Activated naive CD4-positive, alpha-beta T cell treated with anti-CD3 and anti-CD28 coated beads, Interleukin-2, amount 50 U/mL, for 16 hours (primary cell): ENCODE data around the gene DHH.
A peak's percentile ranks its signal among the peaks of the same experiment; 100 is the strongest.

Experiments
- DNase-seq: peaks from one replicate; pipeline ENCODE4 v3.0.0-alpha.2; 2020

Gene DHH

DNA sequence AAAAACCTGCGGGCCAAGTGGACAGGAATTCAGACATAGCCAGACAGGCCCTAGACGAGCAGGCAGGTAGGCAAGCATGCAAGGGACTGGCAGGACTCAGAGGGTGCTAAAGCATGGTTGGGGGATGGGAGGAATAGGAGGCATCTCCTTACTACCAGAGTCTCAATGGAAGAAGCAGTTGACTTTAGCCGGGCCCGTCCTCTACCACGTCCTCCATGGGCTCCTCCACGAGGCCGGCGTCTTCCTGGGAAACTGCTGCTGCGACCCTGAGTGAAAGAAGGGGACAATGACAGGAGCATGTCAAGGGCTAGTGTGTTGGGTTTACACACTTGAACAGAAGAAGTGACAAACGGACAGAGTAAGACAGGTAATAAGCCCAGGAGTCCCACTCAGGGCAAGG is 45.6 kb downstream of the DHH start:
- DNase-seq = no peak

GRCh38 chr12:49046129-49046895 is 48.3 kb downstream of the DHH start:
- DNase-seq = no peak

- no peak for DNase-seq
Measured at GRCh38 chr12:49044660-49045059, 49.9 kb downstream of the DHH start.

DNA sequence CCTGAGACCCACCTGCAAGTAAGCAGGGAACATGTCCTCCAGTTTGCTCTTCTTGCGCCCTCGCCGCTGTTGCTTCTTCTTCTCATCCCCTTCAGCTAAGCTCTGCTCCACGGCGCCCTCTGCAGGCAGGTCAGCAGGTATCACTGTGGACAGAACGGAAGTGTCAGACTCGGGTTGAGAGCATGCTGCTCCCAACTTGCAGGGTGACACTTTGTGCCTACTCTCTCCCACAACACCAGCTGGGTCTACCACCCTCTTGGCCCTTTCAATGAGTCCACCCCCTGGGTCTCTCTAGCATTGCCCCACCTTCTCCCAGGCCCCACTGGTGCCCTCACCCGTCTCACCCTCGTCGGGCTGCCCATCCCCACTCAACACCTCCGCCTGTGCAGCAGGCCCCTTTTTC is 50.7 kb downstream of the DHH start:
- DNase-seq = peak; percentile 83

- no peak for DNase-seq
Measured at GRCh38 chr12:49043241-49043640, 51.4 kb downstream of the DHH start.

DNA sequence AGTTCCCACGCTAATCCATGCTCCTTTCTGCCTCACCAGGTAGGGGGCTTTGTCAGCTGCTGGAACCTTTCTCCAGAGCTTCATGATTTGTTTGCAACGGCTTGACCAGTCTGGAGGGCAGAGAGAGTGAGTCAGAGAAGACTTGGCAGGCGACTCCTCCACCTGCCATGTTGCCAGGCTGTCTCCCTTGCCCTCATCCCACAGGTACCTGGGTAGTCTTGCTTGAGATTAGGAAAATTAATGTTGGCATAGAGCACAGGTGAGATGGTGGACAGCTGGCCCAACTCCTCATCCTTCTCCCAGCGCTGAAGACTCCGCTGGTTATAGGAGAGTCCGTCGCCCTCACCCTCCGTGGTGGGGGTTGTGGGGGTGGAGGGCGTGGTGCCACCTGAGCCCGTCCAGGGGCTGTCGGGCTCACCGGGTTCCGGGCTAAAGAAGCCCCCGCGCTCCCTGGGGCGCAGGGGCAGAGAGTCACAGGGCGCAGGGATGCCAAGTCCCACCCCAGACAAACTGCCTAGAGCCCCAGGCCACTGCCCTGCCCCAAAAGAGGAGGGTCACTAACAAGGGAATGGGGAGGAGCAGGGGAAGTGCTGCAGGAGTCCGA is 52.6 kb downstream of the DHH start:
- DNase-seq = no peak

GRCh38 chr12:49041036-49041880 is 53.3 kb downstream of the DHH start:
- DNase-seq = no peak

DNA sequence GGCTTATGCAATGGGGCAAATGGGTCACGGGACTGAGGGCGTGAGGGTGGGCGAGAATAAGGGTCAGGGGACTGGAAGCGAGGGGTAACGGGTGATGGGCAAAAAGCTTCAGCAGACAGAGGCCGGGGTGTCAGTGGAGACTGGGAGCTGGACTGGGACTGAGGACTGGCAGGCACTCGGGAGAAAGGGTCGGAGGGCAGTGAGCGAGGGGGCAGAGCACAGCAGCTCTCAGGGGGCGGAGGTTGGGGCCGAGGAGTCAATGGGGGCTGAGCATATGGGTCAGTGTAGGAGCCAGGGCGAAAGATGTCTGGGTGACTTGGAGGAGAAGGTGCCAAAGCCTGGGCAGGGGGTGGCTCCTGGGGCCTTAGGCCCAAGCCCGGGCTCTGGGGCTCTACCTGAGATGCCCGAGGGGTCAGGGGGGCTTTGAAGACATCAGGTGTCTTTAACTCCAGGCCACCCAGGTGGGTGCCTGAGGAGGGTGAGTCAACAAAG is 54.2 kb downstream of the DHH start:
- no peak for DNase-seq

- no peak for DNase-seq
Measured at GRCh38 chr12:49039421-49040363, 54.9 kb downstream of the DHH start.

GRCh38 chr12:49038291-49038955 is 56.2 kb downstream of the DHH start:
- no peak for DNase-seq

DNA sequence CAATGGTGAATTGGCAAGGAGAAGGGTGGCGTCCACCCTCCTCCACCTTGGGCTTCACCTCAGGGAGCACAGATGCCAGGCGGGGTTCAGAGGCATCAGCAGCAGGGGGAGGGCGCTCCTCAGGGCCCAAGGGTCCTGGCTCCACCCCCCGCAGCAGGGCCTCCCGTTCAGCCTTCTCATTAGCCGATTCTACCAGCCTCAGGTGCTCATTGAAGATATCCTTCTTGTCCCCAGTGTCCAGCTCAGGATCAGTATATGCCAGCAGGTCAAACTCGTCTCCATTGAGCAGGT is 56.7 kb downstream of the DHH start:
- no peak for DNase-seq

- DNase-seq = no peak
Measured at GRCh38 chr12:49037111-49037946, 57.3 kb downstream of the DHH start.
